Progenitor cell of endocrine pancreas (in vitro differentiated cells): ENCODE data around the gene IGFBP7. TPM values are rescaled to one million over a fixed set of nuclear protein-coding genes. Genes with fewer than 3 reads are reported as not detected.
"Not testable (repeated sequence)": the region's sequence is repeated elsewhere in the genome, so short reads cannot be mapped to it uniquely, and the experiment has no call there.

Source experiments
- DNase-seq: peaks from one replicate; pipeline ENCODE4 v3.0.0; 2021; ENCODE audit warnings: low spot score; ENCODE audit not compliant: unreplicated experiment
- H3K27ac Mint-ChIP-seq: 2 replicates; pipeline ENCODE4 v1.8.0; 2021; ENCODE audit warnings: mild to moderate bottlenecking, moderate library complexity, mixed read lengths
- H3K27me3 Mint-ChIP-seq: 2 replicates; pipeline ENCODE4 v1.8.0; 2021; ENCODE audit warnings: mixed read lengths
- H3K36me3 Mint-ChIP-seq: 2 replicates; pipeline ENCODE4 v1.8.0; 2022; ENCODE audit warnings: mixed read lengths; ENCODE audit not compliant: insufficient read depth
- H3K4me1 Mint-ChIP-seq: 2 replicates; pipeline ENCODE4 v1.8.0; 2021; ENCODE audit warnings: low read depth, mixed read lengths
- H3K4me3 Mint-ChIP-seq: 2 replicates; pipeline ENCODE4 v1.8.0; 2021; ENCODE audit warnings: low read depth, mild to moderate bottlenecking, moderate library complexity, mixed read lengths
- H3K9me3 Mint-ChIP-seq: 2 replicates; pipeline ENCODE4 v1.8.0; 2021; ENCODE audit warnings: low read depth, mixed read lengths
- CTCF ChIP-seq: fragments of 200-600 bp; sonication (generic); IDR thresholded peaks from one replicate; pipeline ENCODE4 v1.5.0; 2021; ENCODE audit warnings: antibody characterized with exemption, mild to moderate bottlenecking; ENCODE audit not compliant: unreplicated experiment
- total RNA-seq: library from RNA; stranded (reverse); gene quantifications from 2 replicates; pipeline ENCODE4 v1.2.1, GENCODE V29; 2021

The IGFBP7 gene
- total RNA-seq, 1 donor from 2014 or later = 8.4 TPM

DNA sequence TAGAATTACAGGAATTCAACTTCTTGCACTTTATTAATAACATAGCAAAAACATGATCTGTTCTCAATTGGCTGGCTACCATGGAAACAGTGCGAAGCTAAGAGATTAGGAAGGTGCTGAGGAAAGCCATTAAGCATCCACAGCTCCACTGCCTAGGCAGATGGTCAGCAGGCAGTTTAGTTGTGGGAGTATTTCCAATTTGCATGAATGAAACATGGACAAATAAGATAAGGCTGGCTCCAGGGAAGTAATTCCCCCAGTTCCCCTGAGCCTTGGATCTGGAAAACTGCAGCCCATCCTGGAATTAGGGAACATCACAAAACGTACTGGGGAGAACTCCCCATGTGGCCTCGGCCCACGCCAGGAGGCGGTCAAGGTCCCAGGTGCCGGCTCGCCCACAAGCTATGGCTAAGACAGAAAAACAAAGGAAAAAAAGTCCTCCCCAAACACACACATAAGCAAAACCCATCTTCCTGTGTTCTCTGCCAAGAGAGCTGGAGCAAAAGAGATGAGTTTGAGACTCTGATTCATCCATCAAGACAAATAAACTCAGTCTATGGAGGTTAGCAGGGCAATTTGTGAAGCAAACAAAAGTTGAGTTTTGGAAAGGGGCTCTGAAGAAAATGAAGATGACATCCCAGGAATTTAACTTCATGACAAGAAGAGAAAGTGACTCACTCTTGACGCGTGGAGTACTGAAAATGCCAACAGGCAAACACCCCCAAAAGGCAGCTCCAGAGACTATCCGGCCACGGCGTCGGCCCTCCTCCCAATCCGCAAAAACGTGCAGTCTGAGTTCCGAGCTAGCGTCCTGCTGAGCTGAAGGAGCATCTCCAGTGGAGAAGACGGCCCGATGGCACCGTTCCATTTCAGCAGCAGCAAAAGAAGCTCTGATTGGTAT is 45.1 kb downstream of the IGFBP7 start:
- Mint-ChIP-seq H3K27ac (no peak overlapping the region), H3K4me1 (peaks cover 7% of the 10 kb centered on the region), H3K27me3 (no peaks in the 10 kb centered on the region), H3K36me3 (no peaks in the 10 kb centered on the region), H3K9me3 (no peaks in the 10 kb centered on the region), H3K4me3 (no peak overlapping the region)
- TF ChIP-seq CTCF = no peak
- DNase-seq = no peak

- H3K27ac Mint-ChIP-seq = no peak overlapping the region
- H3K4me1 Mint-ChIP-seq = peaks cover 7% of the 10 kb centered on the region
- no peaks in the 10 kb centered on the region for H3K27me3 Mint-ChIP-seq
- DNase-seq = no peak
- no peak for TF ChIP-seq CTCF
- H3K36me3 Mint-ChIP-seq = no peaks in the 10 kb centered on the region
- peaks cover 2% of the 10 kb centered on the region for H3K9me3 Mint-ChIP-seq
- H3K4me3 Mint-ChIP-seq = no peak overlapping the region
These were observed 46.1 kb downstream of the IGFBP7 start for GRCh38 chr4:57064120-57064519.

GRCh38 chr4:57063518-57063917 is 46.7 kb downstream of the IGFBP7 start:
- H3K27ac Mint-ChIP-seq = no peak overlapping the region
- peaks cover 6% of the 10 kb centered on the region for H3K9me3 Mint-ChIP-seq
- no peak for TF ChIP-seq CTCF
- DNase-seq = no peak
- H3K4me1 Mint-ChIP-seq = peaks cover 7% of the 10 kb centered on the region
- H3K36me3 Mint-ChIP-seq = no peaks in the 10 kb centered on the region
- H3K27me3 Mint-ChIP-seq = no peaks in the 10 kb centered on the region
- no peak overlapping the region for H3K4me3 Mint-ChIP-seq

DNA sequence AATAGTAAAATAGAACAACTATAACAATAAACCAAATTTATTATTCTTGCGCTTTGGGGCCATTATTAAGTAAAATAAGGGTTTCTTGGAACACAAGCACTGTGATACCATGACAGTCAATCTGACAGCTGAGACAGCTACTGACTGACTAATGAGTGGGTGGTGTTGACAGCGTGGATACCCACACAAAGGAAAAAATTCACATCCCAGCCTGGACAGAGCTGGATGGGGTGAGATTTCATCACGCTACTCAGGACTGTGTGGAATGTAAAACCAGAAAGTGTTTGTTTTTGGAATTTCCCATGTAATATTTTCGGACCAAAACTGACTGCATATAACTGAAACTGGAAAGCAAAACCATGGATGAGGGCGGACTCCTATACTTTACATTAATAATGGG is 48.8 kb downstream of the IGFBP7 start:
- Mint-ChIP-seq H3K27me3 (peaks cover 2% of the 10 kb centered on the region), H3K4me1 (peaks cover 7% of the 10 kb centered on the region), H3K27ac (no peak overlapping the region), H3K36me3 (no peaks in the 10 kb centered on the region), H3K9me3 (peaks cover 6% of the 10 kb centered on the region), H3K4me3 (no peak overlapping the region)
- no peak for TF ChIP-seq CTCF
- no peak for DNase-seq

DNA sequence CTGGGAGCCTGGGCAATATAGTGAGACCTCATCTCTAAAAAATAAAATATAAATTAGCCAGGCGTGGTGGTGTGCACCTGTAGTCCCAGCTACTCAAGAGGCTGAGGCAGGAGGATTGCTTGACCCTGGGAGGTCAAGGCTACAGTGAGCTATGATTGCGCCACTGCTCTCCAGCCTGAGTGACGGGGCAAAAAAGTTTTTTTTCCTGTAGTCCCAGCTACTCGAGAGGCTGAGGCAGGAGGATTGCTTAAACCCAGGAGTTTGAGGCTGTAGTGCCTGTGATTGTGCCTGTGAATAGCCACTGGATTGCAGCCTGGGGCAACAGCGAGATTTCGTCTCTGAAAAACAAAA is 49.5 kb downstream of the IGFBP7 start:
- H3K27ac Mint-ChIP-seq, H3K9me3 Mint-ChIP-seq, H3K4me3 Mint-ChIP-seq, DNase-seq, H3K36me3 Mint-ChIP-seq, H3K4me1 Mint-ChIP-seq, H3K27me3 Mint-ChIP-seq: not testable (repeated sequence)
